Breast epithelium (tissue), 4 donors: ENCODE results near the gene KRTAP10-9. TPM values are rescaled to one million over a fixed set of nuclear protein-coding genes. Genes with fewer than 3 reads are reported as not detected.

Source experiments
- DNase-seq, 2 donors: peaks; one replicate each; pipeline ENCODE4 v3.0.0-alpha.2; 2019; ENCODE audit warnings: low spot score in 2 of 2
- H3K27ac ChIP-seq, 2 donors: fragments of 200-600 bp; sonication (generic) in 1 of 2; one replicate each; pipeline ENCODE4 v1.5.1; 2016 to 2019; ENCODE audit warnings: mild to moderate bottlenecking in 1 of 2
- H3K27me3 ChIP-seq, 2 donors: fragments of 200-600 bp; sonication (generic) in 1 of 2; one replicate each; pipeline versions ENCODE4 v1.5.1 to v1.6.0; 2017 to 2019; ENCODE audit warnings: control low read depth in 1 of 2, mild to moderate bottlenecking in 1 of 2
- H3K36me3 ChIP-seq: fragments of 200-600 bp; one replicate; pipeline ENCODE4 v1.5.1; 2019
- H3K4me1 ChIP-seq, 2 donors: fragments of 200-600 bp; sonication (generic); one replicate each; pipeline ENCODE4 v1.5.1; 2016 to 2019; ENCODE audit warnings: control low read depth in 1 of 2
- H3K4me3 ChIP-seq, 3 donors: fragments of 200-600 bp; sonication (generic); 1 replicate in 2 of 3; 2 replicates in 1 of 3; pipeline ENCODE4 v1.5.1; 2016 to 2019; ENCODE audit warnings: mild to moderate bottlenecking in 3 of 3, moderate library complexity in 2 of 3
- H3K9me3 ChIP-seq, 2 donors: fragments of 200-600 bp; sonication (generic) in 1 of 2; one replicate each; pipeline ENCODE4 v1.5.1; 2016 to 2019; ENCODE audit warnings: control low read depth in 1 of 2
- POLR2A ChIP-seq: fragments of 450-650 bp; IDR thresholded peaks from one replicate; pipeline ENCODE4 v1.6.1; 2016; ENCODE audit warnings: antibody characterized with exemption, mild to moderate bottlenecking, moderate library complexity
- POLR2AphosphoS5 ChIP-seq, 3 donors: sonication (generic); formaldehyde crosslinking; IDR thresholded peaks; one replicate each; pipeline ENCODE4 v1.6.1; 2017; ENCODE audit warnings: antibody characterized with exemption in 3 of 3
- intact Hi-C: fragments of 100-400 bp; cut with DNase I; formaldehyde crosslinking; loops from one replicate; pipeline ENCODE4 v1.15.1; 2023; ENCODE audit warnings: low total_unique reads
- total RNA-seq, 3 donors: library from RNA; depleted of rRNA; stranded (reverse); fragments of >200 nt; gene quantifications; one replicate each; pipeline ENCODE4 v1.1.0, GENCODE V29; 2016
- TF ChIP-seq, protein P1 (sequence below), 3 donors: fragments of 450-650 bp; IDR thresholded peaks; one replicate each; pipeline ENCODE4 v1.5.1; 2016 to 2017; ENCODE audit warnings: antibody characterized with exemption in 3 of 3, mild to moderate bottlenecking in 3 of 3, moderate library complexity in 3 of 3

The KRTAP10-9 gene
- total RNA-seq, 3 donors from 2014 or later: not detected

DNA sequence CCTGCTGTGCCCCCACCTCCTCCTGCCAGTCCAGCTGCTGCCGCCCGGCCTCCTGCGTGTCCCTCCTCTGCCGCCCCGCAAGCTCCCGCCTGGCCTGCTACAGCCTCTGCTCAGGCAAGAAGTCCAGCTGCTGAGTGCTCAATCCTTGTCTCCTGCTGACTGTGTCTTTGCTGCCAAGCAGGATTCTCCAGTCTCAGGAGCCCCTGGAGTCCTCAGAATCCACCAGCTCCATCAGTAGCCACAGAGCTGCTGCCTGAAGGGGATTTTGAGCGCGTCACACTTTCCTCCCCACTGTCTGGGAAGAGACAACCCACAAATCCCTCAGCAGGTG is 20.3 kb downstream of the KRTAP10-9 start:
- no peak for DNase-seq

DNA sequence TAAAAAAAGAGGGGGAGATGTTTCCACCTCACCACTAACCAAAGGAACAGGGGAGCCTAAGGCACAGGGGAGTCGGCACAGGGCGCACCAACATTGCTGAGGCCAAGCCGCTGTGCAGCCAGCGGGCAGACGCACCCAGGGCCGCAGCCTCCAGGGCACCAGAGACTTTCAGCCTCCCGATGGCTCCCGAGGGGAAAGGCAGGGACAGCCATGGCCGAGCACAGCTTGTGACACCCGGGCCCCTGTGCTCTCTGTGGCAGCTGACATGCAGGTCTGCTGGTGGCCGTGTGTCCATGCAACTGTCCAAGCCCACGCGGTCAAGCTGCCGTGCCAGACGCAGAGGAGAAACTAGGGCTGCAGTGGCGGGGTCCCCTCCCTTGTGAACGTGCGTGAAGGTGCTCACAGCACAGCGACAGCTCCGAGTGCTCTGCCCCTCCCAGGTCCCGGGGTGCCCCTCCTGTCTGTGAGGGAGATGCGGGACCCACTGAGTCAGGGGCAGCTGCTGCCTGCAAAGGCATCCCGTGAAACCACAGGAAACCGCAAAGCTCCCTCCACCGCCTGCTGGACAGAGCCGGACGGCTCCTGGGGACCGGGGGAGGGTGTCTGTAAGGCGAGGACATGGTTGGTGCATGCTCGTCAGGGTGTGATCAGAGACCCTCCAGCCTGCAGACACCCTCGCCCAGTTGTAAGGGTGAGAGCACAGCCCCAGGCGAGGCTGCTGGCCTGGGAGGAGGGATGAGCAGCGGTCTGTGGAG is 21.8 kb downstream of the KRTAP10-9 start:
- Histone ChIP-seq H3K27me3 (peaks cover 0 to 33% of the 10 kb centered on the region in 2 donors), H3K36me3 (no peaks in the 10 kb centered on the region), H3K9me3 (peaks cover 15 to 18% of the 10 kb centered on the region in 2 donors), H3K4me3 (no peak overlapping the region), H3K4me1 (no peaks in the 10 kb centered on the region), H3K27ac (no peak overlapping the region)
- TF ChIP-seq, protein P1, sequence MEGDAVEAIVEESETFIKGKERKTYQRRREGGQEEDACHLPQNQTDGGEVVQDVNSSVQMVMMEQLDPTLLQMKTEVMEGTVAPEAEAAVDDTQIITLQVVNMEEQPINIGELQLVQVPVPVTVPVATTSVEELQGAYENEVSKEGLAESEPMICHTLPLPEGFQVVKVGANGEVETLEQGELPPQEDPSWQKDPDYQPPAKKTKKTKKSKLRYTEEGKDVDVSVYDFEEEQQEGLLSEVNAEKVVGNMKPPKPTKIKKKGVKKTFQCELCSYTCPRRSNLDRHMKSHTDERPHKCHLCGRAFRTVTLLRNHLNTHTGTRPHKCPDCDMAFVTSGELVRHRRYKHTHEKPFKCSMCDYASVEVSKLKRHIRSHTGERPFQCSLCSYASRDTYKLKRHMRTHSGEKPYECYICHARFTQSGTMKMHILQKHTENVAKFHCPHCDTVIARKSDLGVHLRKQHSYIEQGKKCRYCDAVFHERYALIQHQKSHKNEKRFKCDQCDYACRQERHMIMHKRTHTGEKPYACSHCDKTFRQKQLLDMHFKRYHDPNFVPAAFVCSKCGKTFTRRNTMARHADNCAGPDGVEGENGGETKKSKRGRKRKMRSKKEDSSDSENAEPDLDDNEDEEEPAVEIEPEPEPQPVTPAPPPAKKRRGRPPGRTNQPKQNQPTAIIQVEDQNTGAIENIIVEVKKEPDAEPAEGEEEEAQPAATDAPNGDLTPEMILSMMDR (IDR thresholded peaks at IDR 0.05): no peak
- TF ChIP-seq POLR2AphosphoS5 (IDR thresholded peaks at IDR 0.05) (no peak), POLR2A (no peak)
- intact Hi-C loops: no loop called here
- DNase-seq: no peak

More for the DNA sequence above, 20.3 kb downstream of the KRTAP10-9 start:
- Histone ChIP-seq H3K4me3 (no peak overlapping the region), H3K4me1 (no peaks in the 10 kb centered on the region), H3K27ac (no peak overlapping the region), H3K36me3 (no peaks in the 10 kb centered on the region), H3K27me3 (peaks cover 0 to 33% of the 10 kb centered on the region in 2 donors), H3K9me3 (peaks cover 16 to 23% of the 10 kb centered on the region in 2 donors)
- intact Hi-C loops: no loop called here
- TF ChIP-seq POLR2A (no peak), POLR2AphosphoS5 (IDR thresholded peaks at IDR 0.05) (no peak)
- TF ChIP-seq, protein P1 (IDR thresholded peaks at IDR 0.05): no peak

DNA sequence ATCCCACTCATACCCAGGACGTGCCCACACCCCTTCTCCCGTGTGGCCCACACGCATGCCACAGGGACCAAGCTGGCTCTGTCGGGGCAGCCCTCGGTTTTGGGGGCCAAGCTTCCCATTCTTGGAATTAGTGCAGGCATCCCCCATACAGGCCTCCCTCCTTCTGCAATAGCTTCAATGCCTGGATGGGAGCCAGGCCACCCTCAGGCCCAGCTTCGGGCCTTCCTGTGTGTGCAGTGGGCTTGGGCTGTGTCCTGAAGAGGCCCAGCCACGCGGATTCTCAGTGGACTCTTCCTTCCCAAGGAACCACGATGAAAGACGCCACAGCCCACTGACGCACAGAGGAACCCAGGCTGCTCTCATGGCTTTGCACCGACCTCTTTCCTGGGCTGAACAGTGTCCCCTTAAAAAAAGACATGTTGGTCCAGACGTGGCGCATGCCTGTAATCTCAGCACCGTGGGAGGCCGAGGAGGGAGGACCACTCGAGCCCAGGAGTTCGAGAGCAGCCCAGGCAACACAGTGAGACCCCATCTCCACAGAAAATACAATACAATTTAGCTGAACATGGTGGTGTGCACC is 22.7 kb downstream of the KRTAP10-9 start:
- Histone ChIP-seq H3K27me3 (peaks cover 0 to 33% of the 10 kb centered on the region in 2 donors), H3K36me3 (no peaks in the 10 kb centered on the region), H3K27ac (no peak overlapping the region), H3K9me3 (peaks cover 9 to 13% of the 10 kb centered on the region in 2 donors), H3K4me3 (no peak overlapping the region), H3K4me1 (no peaks in the 10 kb centered on the region)
- no peak for DNase-seq
- no peak for TF ChIP-seq POLR2AphosphoS5 (IDR thresholded peaks at IDR 0.05)
- TF ChIP-seq, protein P1 (IDR thresholded peaks at IDR 0.05): no peak
- TF ChIP-seq POLR2A: no peak
- intact Hi-C loops: no loop called here

DNA sequence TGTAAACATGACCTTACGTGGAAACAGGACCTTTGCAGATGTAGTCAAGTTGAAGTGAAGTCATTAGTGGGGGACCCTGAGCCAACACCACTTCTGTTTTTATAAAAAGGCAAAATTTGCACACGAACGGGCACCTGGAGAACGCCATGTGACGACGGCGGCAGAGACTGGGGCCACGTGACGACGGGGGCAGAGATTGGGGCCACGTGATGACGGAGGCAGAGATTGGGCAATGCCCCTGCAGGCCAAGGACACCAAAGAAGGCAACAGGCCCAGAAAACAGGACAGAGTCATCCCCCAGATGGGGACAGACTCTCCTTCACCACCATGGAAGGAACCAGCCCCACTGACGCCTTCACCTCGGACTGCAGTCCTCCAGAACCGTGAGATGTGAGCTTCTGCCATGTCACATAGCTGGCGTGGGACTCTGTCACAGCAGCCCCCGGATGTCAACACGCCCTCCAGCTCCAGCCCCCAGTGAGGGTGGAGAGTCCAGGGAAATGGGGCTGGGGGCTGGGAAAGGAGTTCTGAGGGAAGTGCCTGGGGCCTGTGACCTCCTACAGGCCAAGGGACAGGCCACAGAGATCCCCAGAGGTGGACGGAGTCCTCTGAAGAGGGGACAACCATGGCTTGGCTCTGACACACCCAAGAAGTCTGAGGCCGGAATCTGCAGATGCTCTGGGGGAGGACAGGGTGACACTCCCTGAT is 23.5 kb downstream of the KRTAP10-9 start:
- no peak for DNase-seq
- no peaks in the 10 kb centered on the region for H3K36me3 ChIP-seq
- H3K27ac ChIP-seq: no peak overlapping the region
- no peaks in the 10 kb centered on the region for H3K4me1 ChIP-seq
- intact Hi-C loops: no loop called here
- no peak overlapping the region for H3K4me3 ChIP-seq
- TF ChIP-seq, protein P1 (IDR thresholded peaks at IDR 0.05): no peak
- TF ChIP-seq POLR2A: no peak
- TF ChIP-seq POLR2AphosphoS5 (IDR thresholded peaks at IDR 0.05): no peak
- peaks cover 1 to 8% of the 10 kb centered on the region in 2 donors for H3K9me3 ChIP-seq
- peaks cover 0 to 33% of the 10 kb centered on the region in 2 donors for H3K27me3 ChIP-seq
